Osteocyte (in vitro differentiated cells): ENCODE data around the gene ATP6AP1. TPM values are rescaled to one million over a fixed set of nuclear protein-coding genes. Genes with fewer than 3 reads are reported as not detected.
A peak's percentile ranks its signal among the peaks of the same experiment; 100 is the strongest.
"Not testable (repeated sequence)": the region's sequence is repeated elsewhere in the genome, so short reads cannot be mapped to it uniquely, and the experiment has no call there.

ENCODE experiments used
- DNase-seq: peaks from one replicate; pipeline ENCODE4 v3.0.0; 2021; ENCODE audit warnings: mixed read lengths; ENCODE audit not compliant: unreplicated experiment; ENCODE audit errors: extremely low spot score
- H3K27ac Mint-ChIP-seq: one replicate; pipeline ENCODE4 v1.8.0; 2021; ENCODE audit warnings: mild to moderate bottlenecking, mixed read lengths; ENCODE audit not compliant: unreplicated experiment
- H3K27me3 Mint-ChIP-seq: one replicate; pipeline ENCODE4 v1.8.0; 2021; ENCODE audit warnings: mixed read lengths; ENCODE audit not compliant: unreplicated experiment
- H3K36me3 Mint-ChIP-seq: one replicate; pipeline ENCODE4 v1.8.0; 2021; ENCODE audit warnings: mixed read lengths; ENCODE audit not compliant: unreplicated experiment
- H3K4me1 Mint-ChIP-seq: one replicate; pipeline ENCODE4 v1.8.0; 2021; ENCODE audit warnings: mixed read lengths; ENCODE audit not compliant: unreplicated experiment
- H3K4me3 Mint-ChIP-seq: one replicate; pipeline ENCODE4 v1.8.0; 2021; ENCODE audit warnings: mild to moderate bottlenecking, moderate library complexity, mixed read lengths; ENCODE audit not compliant: unreplicated experiment
- H3K9me3 Mint-ChIP-seq: one replicate; pipeline ENCODE4 v1.8.0; 2021; ENCODE audit warnings: mixed read lengths; ENCODE audit not compliant: unreplicated experiment
- CTCF ChIP-seq: fragments of 200-600 bp; sonication (generic); IDR thresholded peaks from 2 replicates; pipeline ENCODE4 v1.5.0; 2021; ENCODE audit warnings: antibody characterized with exemption, mild to moderate bottlenecking, moderate library complexity
- total RNA-seq: library from RNA; stranded (reverse); gene quantifications from 2 replicates; pipeline ENCODE4 v1.2.1, GENCODE V29; 2021

Gene ATP6AP1
- total RNA-seq, 1 donor from 2014 or later = 144 TPM

GRCh38 chrX:154389812-154390747 is 38.4 kb upstream of the ATP6AP1 start:
- DNase-seq, H3K4me3 Mint-ChIP-seq, H3K9me3 Mint-ChIP-seq, H3K27me3 Mint-ChIP-seq, H3K36me3 Mint-ChIP-seq, H3K27ac Mint-ChIP-seq, H3K4me1 Mint-ChIP-seq: not testable (repeated sequence)

- H3K27me3 Mint-ChIP-seq, H3K9me3 Mint-ChIP-seq, H3K4me3 Mint-ChIP-seq, H3K27ac Mint-ChIP-seq, DNase-seq: not testable (repeated sequence)
- Mint-ChIP-seq H3K36me3 (peaks cover 13% of the 10 kb centered on the region), H3K4me1 (peaks cover 15% of the 10 kb centered on the region)
These were observed 32.1 kb upstream of the ATP6AP1 start for GRCh38 chrX:154396363-154396762.

GRCh38 chrX:154396973-154397887 is 31.2 kb upstream of the ATP6AP1 start:
- Mint-ChIP-seq H3K4me3 (peak overlapping the region; percentile 97), H3K9me3 (no peaks in the 10 kb centered on the region), H3K4me1 (peaks cover 15% of the 10 kb centered on the region), H3K27me3 (no peaks in the 10 kb centered on the region), H3K36me3 (peaks cover 13% of the 10 kb centered on the region), H3K27ac (peak overlapping the region; percentile 99)
- no peak for DNase-seq
- no peak for TF ChIP-seq CTCF

- H3K27me3 Mint-ChIP-seq = no peaks in the 10 kb centered on the region
- peak within 1 kb of the TSS; percentile 99 for H3K27ac Mint-ChIP-seq
- H3K4me3 Mint-ChIP-seq = peak within 1 kb of the TSS; percentile 97
- no peaks in the 10 kb centered on the region for H3K9me3 Mint-ChIP-seq
- H3K36me3 Mint-ChIP-seq = peaks cover 13% of the 10 kb centered on the region
- DNase-seq = peak; percentile 98
- H3K4me1 Mint-ChIP-seq = peaks cover 15% of the 10 kb centered on the region
- no peak for TF ChIP-seq CTCF
These were observed 30.4 kb upstream of the ATP6AP1 start, which contains the start of gene RPL10 for GRCh38 chrX:154397888-154398667. TSS of gene RPL10 (plus strand) at chrX:154398377. CDS start at chrX:154398520, 143 bp downstream.

- Mint-ChIP-seq H3K9me3 (no peaks in the 10 kb centered on the region), H3K4me3 (peak overlapping the region; percentile 97), H3K27me3 (no peaks in the 10 kb centered on the region), H3K4me1 (peaks cover 15% of the 10 kb centered on the region), H3K36me3 (peaks cover 13% of the 10 kb centered on the region), H3K27ac (peak overlapping the region; percentile 99)
- peak; percentile 94 for DNase-seq
- TF ChIP-seq CTCF = peak; percentile 79
These were observed 29.6 kb upstream of the ATP6AP1 start for GRCh38 chrX:154398668-154399526.
